NCI-H1436 (cell line): ENCODE measurements around the gene EPB41L2.
"Not testable (repeated sequence)": the region's sequence is repeated elsewhere in the genome, so short reads cannot be mapped to it uniquely, and the experiment has no call there.

ENCODE experiments used
- DNase-seq: peaks from one replicate; lab custom pipeline; 2025; lab: John Stamatoyannopoulos, UW

Gene EPB41L2

GRCh38 chr6:131003488-131004386, 59.3 kb downstream of the EPB41L2 start:
- no peak for DNase-seq

DNA sequence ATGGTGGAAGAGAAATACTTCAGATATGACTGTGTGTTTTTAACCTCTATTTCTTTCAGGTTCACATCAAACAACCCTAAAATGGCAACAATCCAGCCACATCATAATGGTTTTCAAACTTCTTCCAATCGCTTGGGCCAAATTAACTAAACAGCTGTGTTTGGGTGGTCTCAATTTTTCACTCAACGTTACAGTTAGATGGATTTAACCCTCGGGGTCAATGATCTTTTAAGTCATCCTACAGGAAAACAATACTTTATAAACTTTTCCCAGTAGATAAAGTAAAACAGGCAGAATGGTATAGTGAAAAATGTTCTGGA, 60.4 kb downstream of the EPB41L2 start:
- no peak for DNase-seq

GRCh38 chr6:131001945-131002660, 60.9 kb downstream of the EPB41L2 start:
- no peak for DNase-seq

DNA sequence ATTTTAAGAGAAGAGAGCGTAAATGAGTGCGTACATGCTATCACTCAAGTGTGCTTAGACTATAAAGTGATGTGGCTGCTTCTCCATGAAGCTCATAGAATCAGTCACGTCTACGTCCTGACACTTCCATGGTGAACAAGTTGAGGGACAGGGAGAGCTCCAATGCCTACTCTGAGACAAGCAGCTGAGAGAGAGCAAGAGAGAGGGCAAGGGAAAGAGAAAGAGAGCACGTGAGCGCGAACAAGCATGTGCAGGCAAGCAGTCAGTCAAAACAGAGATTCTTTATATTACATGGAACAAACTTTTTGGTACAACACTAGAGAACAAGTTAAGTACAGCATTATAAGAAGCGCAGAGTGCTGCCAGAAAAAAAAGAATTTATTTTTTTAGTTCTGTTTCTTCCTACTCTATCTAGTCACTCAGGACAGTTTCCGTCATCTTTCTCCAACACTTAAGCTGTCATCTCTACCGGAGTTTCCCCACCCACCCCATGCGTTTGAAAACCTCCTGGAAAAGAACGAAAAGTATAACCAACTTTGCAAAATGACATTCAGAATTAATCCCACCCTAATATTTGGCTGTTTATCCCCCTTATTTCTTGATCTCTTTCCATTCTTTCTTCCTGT, 61.8 kb downstream of the EPB41L2 start:
- no peak for DNase-seq

DNA sequence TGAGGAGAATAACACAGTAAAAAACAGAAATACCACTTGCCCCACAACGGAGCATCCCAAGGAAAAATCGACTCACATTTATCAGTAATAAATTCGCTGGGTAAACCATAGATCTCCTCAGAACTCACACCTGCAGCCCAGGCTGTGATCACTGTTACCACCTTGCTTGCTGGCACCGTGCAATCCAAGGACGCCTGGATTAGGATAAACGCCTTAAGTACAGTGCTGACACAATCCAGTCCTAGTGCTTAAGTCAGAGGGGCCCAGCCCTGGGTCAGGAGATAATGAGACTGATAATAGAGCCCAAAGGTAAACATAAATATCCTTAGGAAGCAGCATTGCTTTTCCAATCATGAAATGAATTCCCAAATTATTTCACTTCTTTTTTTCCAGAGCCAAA, 62.5 kb downstream of the EPB41L2 start:
- no peak for DNase-seq

GRCh38 chr6:130997061-130997753, 65.8 kb downstream of the EPB41L2 start:
- DNase-seq: no peak

DNA sequence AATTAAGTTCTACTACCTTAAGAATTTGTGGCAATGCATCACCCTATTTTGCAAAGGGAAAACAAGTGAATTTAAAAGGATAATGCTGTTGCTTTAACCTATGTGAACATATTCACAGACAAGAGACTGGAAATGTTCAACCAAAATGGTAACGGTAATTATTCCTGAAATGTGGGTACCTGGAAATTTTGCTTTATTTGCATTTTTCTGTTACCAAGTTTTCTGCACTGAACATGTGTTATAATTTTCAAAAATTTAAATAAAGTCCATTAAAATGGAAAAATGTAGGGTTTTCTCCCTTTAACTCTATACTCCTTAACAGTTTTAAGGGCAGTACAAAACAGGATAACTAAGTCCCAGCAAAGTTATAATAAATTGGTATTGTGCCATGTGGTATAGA, 66.4 kb downstream of the EPB41L2 start:
- no peak for DNase-seq

GRCh38 chr6:130995783-130996447, 67.1 kb downstream of the EPB41L2 start:
- no peak for DNase-seq

DNA sequence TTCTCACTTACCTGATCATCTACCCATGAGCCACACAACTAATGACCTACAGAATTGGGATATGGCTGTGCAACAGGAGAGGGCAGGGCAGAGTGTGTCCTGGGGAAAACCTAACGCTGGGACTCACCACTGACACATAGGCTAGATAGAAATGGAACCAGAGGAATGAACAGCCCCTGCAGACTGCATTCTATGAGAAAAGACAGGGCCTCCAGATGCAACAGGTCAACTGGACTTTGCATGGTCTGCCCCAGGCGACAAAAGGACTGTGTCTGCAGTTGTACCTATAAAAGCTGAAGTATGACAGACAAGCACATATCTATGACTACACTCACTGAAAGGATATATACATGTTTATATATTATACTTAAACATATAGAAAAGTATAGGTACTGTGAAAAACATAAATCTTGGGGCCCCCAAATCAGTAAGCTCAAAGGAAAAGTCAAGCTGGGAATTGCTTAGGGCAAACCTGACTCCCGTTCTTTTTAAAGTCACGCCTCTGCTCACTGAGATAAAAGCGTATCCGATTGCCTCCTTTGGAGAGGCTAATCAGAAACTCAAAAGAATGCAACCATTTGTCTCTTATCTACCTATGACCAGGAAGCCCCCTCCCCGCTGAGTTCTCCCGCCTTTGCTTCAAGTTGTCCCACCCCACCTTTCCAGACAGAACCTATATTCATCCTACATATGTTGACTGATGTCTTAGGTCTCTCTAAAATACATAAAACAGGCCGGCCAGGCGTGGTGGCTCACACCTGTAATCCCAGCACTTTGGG, 68.5 kb downstream of the EPB41L2 start:
- DNase-seq: no peak

- DNase-seq: no peak
These were observed 69.7 kb downstream of the EPB41L2 start for GRCh38 chr6:130993292-130993765.

DNA sequence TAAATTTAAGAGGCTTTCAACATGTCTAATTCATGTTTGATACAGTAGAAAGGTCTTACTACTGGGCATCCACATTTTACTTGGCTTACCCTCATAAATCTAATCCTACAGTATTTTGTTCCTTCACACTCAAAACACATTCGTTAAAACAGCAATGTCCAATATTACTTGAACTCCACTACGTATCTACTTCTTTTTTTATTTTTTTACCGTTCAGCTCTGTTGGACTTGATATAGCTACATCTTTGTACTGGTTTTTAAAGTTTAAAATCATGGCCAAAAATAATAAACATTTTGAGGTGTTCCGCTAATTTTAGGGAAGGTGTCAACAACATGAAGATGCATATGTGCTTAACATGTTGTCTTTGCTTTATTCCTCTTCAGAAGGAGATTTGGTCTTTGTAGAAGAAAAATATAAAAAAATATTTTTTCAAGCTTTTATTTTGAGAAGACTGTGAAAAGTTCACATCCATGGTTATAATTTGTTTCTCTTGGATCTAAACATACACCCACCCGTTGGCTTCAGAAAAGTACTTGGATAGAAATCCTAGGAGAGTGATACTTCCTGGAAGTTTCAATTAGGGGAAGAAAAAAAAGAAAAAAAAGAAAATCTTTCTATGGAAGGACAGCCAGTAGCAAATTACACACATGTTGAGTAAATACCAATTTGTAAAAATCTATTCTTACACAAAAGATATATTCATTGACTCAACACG, 71.5 kb downstream of the EPB41L2 start:
- no peak for DNase-seq

DNA sequence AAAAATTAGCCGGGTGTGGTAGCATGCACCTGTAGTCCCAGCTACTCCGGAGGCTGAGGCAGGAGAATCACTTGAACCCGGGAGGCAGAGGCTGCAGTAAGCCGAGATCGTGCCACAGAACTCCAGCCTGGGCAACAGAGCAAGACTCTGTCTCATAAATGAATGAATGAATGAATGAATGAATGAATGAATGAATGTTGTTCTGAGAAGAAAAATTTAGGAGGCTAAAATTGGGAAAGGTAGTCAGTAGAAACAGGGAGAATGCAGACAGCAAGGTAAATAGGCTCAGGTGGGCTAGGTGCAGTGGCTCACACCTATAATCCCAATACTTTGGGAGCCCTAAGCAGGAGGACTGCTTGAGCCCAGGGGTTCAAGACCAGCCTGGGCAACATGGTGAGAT, 75.5 kb downstream of the EPB41L2 start:
- DNase-seq: not testable (repeated sequence)

- no peak for DNase-seq
These were observed 77.9 kb downstream of the EPB41L2 start for GRCh38 chr6:130985115-130985514.

- no peak for DNase-seq
These were observed 80.0 kb downstream of the EPB41L2 start for GRCh38 chr6:130982941-130983456.

GRCh38 chr6:130982135-130982534, 80.9 kb downstream of the EPB41L2 start:
- DNase-seq: no peak

DNA sequence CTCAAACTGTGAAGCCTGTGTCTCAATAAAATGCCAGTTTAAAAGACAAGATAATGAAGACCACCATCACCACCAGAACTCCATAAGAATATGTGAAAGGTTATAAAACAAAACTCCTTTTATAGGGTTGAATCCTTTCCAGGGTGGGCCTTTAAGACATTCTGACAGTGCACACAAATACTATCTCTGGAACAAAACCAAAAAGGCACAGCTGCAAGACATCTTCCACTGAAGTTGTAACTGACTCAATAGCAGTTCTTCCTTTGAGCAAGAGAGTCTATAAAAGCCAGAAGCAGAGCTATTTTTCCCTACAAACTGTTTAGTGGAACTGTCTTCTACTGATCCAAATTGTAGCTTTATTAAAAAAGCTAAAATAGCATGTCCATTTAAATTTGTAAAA, 81.6 kb downstream of the EPB41L2 start:
- no peak for DNase-seq

GRCh38 chr6:130980310-130981032, 82.6 kb downstream of the EPB41L2 start:
- DNase-seq: no peak

DNA sequence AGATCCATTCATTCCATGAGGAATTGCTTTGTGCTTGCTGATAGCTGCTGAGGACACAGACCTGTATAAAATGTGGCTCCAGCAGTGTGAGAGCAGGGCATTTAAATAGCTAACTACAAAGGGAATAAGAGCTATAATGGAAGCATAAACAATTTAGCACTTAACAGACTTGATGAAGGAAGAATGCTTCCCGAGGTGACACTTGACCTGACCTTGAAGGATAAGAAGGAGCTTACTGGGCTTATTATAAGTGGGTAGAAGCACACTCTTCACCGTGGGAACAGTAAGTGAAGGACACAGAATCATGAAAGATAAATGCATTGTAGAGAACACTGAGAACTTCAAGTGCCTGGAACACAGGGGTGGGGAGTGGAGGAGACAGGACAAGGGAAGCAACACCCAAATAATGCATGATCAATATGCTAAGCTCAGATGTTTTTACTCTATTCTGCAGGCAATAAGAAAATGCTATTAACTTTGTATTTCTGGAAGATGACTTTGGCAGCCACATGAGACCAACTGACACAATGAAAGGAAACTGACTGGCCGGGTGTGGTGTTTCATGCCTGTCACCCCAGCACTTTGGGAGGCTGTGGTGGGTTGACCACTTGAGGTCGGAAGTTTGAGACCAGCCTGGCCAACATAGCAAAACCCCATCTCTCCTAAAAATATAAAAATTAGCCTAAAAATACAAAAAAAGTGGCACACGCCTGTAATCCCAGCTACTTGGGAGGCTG, 84.2 kb downstream of the EPB41L2 start:
- DNase-seq: no peak

DNA sequence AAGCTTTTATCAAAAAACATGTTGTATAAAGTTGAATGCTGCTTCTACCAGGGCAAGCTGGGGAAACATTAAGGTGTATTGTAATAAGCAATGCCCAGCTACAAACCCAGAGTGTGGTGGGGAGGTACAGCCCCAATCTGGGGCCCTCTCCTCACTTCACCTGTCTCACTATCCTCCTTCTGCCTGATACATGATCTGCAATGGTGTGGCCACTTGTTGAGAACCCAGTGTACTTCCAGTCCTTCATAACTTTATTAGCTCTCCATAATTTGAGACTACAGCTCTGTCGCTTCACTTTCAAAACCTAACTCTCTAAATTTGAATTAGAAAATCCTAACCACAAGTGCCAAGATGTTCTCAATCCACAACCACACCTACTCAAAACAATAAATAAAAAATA, 84.9 kb downstream of the EPB41L2 start:
- DNase-seq: no peak
